HTR-8/SVneo (cell line): Measurements from ENCODE around the gene TGFB1.
A peak's percentile ranks its signal among the peaks of the same experiment; 100 is the strongest.
"Not testable (repeated sequence)": the region's sequence is repeated elsewhere in the genome, so short reads cannot be mapped to it uniquely, and the experiment has no call there.

Experiments used
- DNase-seq: peaks from one replicate; pipeline ENCODE4 v3.0.0; 2011; ENCODE audit warnings: low spot score, mixed read lengths; ENCODE audit not compliant: insufficient read length
- FAIRE-seq: peaks from 2 replicates; lab custom pipeline; 2011; peaks lifted over from hg19 to GRCh38; lab: Jason Lieb, UNC

Gene TGFB1

DNA sequence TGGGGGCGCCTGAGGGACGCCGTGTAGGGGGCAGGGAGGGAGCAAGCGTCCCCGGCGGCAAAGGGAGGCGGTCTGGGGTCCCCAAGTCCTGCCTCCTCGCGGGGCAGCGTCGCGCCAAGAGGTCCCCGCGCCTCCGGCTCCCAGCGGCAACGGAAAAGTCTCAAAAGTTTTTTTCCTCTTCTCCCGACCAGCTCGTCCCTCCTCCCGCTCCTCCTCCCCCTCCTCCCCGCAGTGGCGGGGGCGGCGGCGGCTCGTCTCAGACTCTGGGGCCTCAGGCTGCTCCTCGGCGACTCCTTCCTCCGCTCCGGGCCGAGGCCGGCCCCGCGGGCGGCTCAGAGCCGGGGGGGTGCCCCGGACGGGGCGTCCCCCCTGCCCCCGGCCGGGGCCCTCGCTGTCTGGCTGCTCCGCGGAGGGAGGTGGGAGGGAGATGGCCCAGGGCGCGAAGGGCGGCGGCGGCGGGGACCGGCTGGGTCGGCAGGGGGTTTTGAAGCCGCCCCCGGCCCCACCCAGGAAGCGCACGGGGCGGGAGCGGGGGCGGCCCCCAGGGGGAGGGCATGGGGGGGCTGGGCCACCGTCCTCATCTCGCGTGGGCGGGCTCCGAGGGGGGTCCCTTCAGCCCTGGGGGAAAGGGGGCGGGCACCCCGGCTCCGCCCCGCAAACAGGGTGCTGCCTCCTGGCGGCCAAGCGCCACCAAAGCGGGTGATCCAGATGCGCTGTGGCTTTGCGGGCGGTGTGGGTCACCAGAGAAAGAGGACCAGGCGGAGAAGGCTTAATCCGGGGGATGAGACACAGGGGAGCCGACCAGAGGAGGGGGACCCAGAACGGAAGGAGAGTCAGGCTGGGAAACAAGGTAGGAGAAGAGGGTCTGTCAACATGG, at the start of gene TGFB1:
Gene TGFB1, minus strand, starts transcription at position 457 of the 877 bp plus-strand sequence. CDS start 878 bp downstream, outside the sequence.
- FAIRE-seq: peak; percentile 75
- peak; percentile 89 for DNase-seq

- no peak for DNase-seq
- FAIRE-seq: no peak
These were observed 48.3 kb upstream of the TGFB1 start for GRCh38 chr19:41402010-41402409.

DNA sequence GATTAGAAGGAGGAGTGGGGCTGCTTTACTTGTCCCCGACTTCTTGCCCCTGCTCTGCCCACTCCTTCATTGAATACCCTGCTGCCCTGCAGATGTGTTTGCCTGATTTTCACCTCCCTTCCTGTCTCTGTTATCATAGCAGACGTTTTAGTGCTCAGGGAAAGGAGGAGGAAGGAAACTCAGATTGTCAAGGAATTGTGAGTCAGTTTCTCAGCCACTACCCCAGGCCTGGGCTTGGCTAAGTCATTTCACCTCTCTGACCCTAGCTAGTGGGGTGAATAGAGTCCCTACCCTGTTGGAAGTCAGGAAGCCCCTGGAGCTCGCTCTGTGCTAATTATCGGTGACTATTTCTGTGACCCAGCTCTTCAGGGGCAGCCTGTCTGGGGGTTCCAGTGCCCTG, 47.8 kb upstream of the TGFB1 start:
- DNase-seq (no peak), FAIRE-seq (no peak)

DNA sequence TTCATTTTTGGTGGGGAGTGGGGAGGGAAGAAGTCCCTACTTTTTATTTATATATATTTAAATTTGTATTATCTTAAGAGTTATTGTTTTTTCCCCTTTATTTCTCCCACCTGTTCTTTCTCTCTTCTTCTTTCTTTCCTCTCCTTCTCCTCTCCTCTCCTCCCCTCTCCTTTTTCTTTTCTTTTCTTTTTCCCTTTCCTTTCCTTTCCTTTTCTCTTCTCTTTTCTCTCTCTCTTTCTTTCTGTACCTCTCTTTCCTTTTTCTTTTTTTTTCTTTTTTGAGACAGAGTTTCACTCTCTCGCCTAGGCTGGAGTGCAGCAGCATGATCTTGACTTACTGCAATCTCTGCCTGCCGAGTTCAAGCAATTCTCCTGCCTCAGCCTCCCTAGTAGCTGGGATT, 45.8 kb upstream of the TGFB1 start:
- no peak for DNase-seq
- FAIRE-seq: no peak

GRCh38 chr19:41399091-41399490, 45.4 kb upstream of the TGFB1 start:
- no peak for DNase-seq
- FAIRE-seq: no peak

DNA sequence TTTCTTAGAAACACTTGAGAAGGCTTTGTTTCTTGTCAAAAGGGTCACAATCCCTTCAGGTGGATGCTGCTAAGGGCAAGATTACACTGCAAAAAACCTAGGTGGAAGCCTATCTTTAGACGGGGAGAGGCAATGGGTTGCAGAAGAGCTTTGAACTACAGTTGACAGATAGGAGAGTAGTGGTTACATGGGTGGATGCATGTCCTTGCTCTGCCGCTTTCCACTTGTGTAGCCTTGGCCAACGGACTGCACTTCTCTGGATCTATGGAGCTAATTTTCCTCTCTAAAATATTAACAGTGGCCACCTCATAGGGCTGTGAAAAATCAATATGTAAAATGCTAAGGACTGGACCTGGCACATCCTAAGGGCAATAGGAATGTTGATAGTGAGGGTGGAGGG, 44.9 kb upstream of the TGFB1 start:
- DNase-seq (no peak), FAIRE-seq (no peak)

DNA sequence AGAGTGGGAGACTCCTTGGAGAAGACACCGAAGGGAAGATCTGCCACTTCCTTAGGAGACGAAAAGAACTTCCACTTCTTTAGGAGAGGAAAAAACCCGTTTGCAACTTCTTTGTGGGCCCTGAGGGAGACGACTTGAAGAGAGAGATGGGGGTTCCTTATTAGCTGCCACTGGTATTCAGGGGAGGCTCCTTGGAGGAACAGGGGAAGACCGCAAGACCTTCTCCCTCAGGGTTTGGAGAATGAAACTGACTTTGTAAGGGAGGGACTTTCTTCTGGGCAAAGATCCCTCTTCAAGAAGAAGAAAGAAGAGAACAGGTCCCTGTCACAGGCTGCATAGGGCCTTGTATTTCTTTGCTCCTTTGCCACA, 44.3 kb upstream of the TGFB1 start:
- no peak for DNase-seq
- no peak for FAIRE-seq

DNA sequence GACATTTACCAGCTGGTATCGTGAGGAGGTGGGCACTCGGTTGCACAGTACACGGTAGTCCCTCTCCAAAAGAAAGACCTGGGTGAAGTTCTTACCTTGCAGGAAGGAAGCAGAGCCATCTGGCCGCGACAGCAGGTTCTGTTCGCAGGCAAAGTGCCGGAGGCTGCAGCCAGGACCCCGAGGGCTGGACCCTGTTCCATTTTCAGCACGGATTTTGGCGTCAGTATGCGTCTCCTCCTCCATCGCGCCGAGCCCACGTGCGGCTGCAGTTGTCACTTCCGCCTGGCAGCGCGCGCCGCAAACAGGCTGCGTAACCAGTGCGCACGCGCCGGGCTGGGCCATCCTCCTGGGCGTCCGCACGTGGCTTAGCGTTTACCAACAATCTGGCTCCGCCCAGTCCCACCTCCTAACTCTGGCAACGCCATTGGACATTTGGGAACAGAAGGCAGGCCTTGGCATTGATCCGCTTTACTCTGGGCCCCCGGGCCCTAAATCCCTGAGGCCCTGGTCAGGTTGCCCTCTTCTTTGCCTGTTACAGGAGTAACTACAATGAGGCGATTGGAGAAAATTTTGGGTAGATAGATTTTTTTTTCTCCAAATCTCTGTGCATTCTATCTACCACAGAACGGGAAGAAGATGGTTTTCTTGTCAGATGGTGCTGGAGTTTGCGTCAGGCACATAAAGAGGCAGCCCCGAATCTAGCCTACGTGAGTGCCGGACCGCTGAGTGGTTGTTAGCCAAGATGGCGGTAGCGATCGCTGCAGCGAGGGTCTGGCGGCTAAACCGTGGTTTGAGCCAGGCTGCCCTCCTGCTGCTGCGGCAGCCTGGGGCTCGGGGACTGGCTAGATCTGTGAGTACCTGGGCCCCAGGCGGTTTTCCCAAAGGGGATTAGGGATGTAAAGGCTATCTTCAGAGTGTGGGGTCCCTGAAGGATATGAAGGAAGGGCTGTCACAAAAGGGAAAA, 43.6 kb upstream of the TGFB1 start, which contains the start of the genes BCKDHA and EXOSC5:
Gene BCKDHA, plus strand, starts transcription at position 733 of the 964 bp plus-strand sequence. Its CDS starts 10 bp downstream, at position 743.
Gene EXOSC5, minus strand, starts transcription at position 274 of the 964 bp plus-strand sequence. Its CDS starts 31 bp downstream, at position 243.
- peak; percentile 92 for FAIRE-seq
- DNase-seq: peak; percentile 98

DNA sequence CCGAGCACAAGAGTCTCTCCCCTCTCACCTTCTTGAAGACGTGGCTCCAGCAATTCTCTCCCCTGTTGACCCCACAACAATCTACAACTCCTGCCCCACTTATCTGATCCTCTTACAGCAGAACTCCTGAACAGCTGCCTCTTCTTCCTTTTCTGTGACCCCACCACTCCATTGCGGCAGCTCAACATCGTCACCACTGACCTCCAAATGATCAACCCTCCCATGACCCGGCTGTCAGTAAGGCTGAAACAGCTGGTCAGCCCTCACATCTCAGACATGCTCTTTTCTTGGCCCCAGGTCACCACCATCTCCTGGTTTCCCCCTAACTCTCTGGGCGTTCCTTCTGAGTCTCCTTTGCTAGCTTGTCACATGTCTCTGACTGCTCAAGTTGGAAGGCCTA, 41.6 kb upstream of the TGFB1 start:
- no peak for DNase-seq
- FAIRE-seq: no peak

DNA sequence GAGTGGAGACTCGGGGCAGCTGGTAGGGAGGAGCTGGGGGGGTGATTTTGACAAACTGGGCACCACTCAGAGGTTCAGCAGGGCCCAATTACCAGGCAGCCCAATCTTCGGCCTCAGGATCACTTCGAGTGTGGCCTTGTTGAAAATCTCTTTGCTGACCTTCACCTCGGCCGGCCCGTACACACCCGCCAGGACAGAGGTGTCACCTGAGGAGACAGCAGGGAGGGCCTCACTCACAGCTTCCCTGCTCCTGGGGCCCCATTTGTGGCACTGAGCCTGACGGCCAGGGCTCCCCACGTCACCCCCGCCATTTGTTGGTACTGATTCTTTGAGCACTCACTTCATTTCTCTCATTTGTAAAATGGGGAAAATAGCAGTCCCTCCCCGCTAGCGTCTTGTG, 39.1 kb upstream of the TGFB1 start:
- DNase-seq: no peak
- FAIRE-seq: no peak

GRCh38 chr19:41391618-41392017, 37.9 kb upstream of the TGFB1 start:
- no peak for FAIRE-seq

GRCh38 chr19:41386442-41386841, 32.7 kb upstream of the TGFB1 start:
- FAIRE-seq (no peak), DNase-seq (no peak)

More at GRCh38 chr19:41391618-41392017, 37.9 kb upstream of the TGFB1 start:
- DNase-seq: no peak

DNA sequence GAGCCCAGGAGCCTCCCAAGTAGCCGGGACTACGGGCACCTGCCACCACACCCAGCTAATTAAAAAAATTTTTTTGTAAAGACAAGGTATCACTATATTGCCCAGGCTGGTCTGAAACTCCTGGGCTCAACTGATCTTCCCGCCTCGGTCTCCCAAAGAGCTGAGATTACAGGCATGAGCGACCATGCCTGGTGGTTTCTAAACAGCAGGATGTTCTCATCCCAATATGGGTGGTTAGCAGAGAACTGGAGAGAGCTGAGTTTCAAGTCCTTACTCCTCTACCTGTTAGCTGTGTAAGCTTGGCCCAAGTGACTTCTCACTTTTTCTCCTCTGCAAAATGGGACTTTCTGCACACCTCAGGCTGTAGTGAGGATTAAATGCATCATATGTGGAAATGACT, 30.6 kb upstream of the TGFB1 start:
- FAIRE-seq (no peak), DNase-seq (no peak)

DNA sequence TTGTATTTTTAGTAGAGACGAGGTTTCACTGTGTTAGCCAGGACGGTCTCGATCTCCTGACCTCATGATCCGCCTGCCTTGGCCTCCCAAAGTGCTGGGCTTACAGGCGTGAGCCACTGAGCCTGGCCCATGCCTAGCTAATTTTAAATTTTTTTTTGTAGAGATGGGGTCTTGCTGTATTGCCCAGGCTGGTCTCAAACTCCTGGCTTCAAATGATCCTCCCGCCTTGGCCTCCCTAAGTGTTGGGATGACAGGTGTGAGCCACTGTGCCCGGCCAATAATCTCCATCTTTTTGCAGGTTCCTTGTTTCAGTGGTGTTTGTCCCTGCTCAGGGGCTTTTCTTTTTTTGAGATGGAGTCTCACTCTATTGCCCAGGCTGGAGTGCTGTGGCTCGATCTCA, 27.8 kb upstream of the TGFB1 start:
- FAIRE-seq, DNase-seq: not testable (repeated sequence)

DNA sequence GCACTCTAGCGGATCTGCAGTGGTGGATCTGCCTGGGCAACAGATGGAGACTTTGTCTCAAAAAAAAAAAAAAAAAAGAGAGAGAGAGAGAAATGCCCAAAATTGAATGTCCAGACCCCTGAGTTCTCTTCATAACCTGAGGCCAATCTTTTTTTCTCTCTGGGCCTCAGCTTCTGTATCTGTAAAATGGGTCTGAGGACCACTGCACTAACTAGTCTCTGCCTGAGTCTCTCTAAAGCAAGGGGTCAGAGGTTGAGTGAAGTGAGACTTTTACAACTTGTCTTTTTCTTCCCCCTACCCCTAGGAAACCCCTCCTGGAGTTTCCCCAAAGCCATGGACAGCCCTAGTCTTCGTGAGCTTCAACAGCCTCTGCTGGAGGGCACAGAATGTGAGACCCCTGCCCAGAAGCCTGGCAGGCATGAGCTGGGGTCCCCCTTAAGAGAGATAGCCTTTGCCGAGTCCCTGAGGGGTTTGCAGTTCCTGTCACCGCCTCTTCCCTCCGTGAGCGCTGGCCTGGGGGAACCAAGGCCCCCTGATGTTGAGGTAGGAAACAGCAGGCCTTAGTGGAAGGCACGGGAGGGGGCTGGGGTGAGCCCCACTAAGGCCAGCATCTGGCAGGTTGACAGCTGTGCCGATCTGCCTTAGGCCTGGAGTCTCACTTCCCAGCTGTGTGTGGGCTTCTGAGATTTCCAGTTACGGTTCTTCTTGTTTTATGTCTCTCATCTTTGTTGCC, 24.4 kb upstream of the TGFB1 start:
- DNase-seq: no peak
- no peak for FAIRE-seq

- DNase-seq: no peak
These were observed 23.3 kb upstream of the TGFB1 start for GRCh38 chr19:41376998-41377365.

GRCh38 chr19:41376241-41376997, 22.7 kb upstream of the TGFB1 start, which contains the start of gene TMEM91:
Gene TMEM91, plus strand, starts transcription at chr19:41376533. Its CDS starts 1,777 bp downstream, at chr19:41378310.
- DNase-seq (peak; percentile 35), FAIRE-seq (peak; percentile 31)

More at GRCh38 chr19:41376998-41377365, 23.3 kb upstream of the TGFB1 start:
- peak; percentile 70 for FAIRE-seq

DNA sequence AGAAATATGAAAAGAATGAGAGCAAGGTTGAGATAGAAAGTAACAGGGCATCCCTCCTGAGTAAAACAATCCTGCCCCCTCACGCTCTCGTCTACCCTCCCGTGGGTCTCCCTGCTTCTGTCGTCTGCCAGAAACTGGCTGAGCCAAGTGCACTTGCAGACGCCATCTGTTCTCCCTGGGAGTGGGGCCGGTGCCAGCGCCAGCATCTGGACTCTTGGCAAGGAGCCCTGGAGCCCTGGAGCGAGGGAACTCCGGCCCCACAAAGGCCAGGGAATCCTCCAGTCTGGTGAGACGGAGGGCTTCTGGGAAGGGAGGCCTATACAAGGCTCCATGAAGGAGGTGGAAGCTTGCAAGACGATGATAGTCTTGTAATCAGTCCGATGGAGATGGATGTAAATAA, 20.3 kb upstream of the TGFB1 start:
- peak; percentile 31 for DNase-seq
- no peak for FAIRE-seq

DNA sequence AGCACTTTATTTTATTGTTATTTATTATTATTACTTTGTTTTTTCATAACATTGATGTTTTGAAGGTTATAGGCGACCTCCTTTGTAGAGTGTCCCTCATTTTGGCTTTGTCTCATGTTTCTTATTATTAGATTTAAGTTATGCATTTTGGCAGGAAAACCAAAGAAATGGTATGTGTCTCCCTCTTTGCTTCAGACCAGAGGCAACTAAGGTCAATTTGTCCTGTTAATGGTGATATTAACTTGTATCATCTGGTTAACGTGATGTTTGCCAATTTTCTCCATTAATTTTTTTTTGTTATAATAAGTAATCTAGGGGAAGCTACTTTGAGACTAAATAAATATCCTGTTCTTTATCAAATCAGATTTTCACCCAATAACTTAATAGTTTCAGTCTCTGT, 18.8 kb upstream of the TGFB1 start:
- no peak for DNase-seq
- FAIRE-seq: no peak
